Epidermal melanocyte (primary cell): Measurements from ENCODE around the gene THBS3.
A peak's percentile ranks its signal among the peaks of the same experiment; 100 is the strongest.
"Not testable (repeated sequence)": the region's sequence is repeated elsewhere in the genome, so short reads cannot be mapped to it uniquely, and the experiment has no call there.

Experiments used
- DNase-seq: peaks from one replicate; pipeline ENCODE4 v3.0.0; 2011; ENCODE audit warnings: low spot score; ENCODE audit not compliant: insufficient read length

THBS3 gene

GRCh38 chr1:155207806-155208540, at the start of gene THBS3:
Gene THBS3 (minus strand): TSS chr1:155207897. CDS start chr1:155207876, 21 bp downstream.
- no peak for DNase-seq

- DNase-seq: no peak
Observed at GRCh38 chr1:155256058-155256852, 48.6 kb upstream of the THBS3 start.

- DNase-seq: peak; percentile 96
Observed at GRCh38 chr1:155255243-155256007, 47.7 kb upstream of the THBS3 start, which contains the start of gene ENTREP3. Gene ENTREP3 (minus strand): TSS chr1:155255483. CDS start chr1:155254877, 606 bp downstream.

- no peak for DNase-seq
Observed at GRCh38 chr1:155254714-155255242, 47.1 kb upstream of the THBS3 start.

GRCh38 chr1:155254228-155254713, 46.6 kb upstream of the THBS3 start:
- DNase-seq: no peak

- DNase-seq: no peak
Observed at GRCh38 chr1:155253797-155254196, 46.1 kb upstream of the THBS3 start.

- DNase-seq: no peak
Observed at GRCh38 chr1:155253208-155253607, 45.5 kb upstream of the THBS3 start.

- no peak for DNase-seq
Observed at GRCh38 chr1:155251566-155251965, 43.9 kb upstream of the THBS3 start.

GRCh38 chr1:155250633-155251449, 43.1 kb upstream of the THBS3 start:
- DNase-seq: peak; percentile 97

GRCh38 chr1:155250246-155250632, 42.5 kb upstream of the THBS3 start:
- DNase-seq: no peak

- DNase-seq: no peak
Observed at GRCh38 chr1:155247667-155248553, 40.2 kb upstream of the THBS3 start.

GRCh38 chr1:155246796-155247195, 39.1 kb upstream of the THBS3 start:
- not testable (repeated sequence) for DNase-seq

GRCh38 chr1:155245163-155245524, 37.4 kb upstream of the THBS3 start:
- DNase-seq: no peak

- peak; percentile 94 for DNase-seq
Observed at GRCh38 chr1:155244368-155245162, 36.9 kb upstream of the THBS3 start.

GRCh38 chr1:155242805-155243358, 35.2 kb upstream of the THBS3 start:
- DNase-seq: no peak

GRCh38 chr1:155241841-155242264, 34.2 kb upstream of the THBS3 start:
- no peak for DNase-seq

- DNase-seq: peak; percentile 90
Observed at GRCh38 chr1:155241069-155241679, 33.5 kb upstream of the THBS3 start.

GRCh38 chr1:155236451-155236850, 28.8 kb upstream of the THBS3 start:
- no peak for DNase-seq
